Testis (tissue), 2 donors: Measurements from ENCODE around the gene PRKN.

Source experiments
- POLR2A ChIP-seq: fragments of 450-650 bp; IDR thresholded peaks from one replicate; pipeline ENCODE4 v1.6.1; 2017; ENCODE audit warnings: antibody characterized with exemption, mild to moderate bottlenecking, moderate library complexity
- TF ChIP-seq, protein P1 (sequence below), 3 experiments: fragments of 450-650 bp in 2 of 3; fragments of 200-600 bp in 1 of 3; sonication (generic) in 1 of 3; IDR thresholded peaks; one replicate each; pipeline ENCODE4 v1.5.1; 2016 to 2019; ENCODE audit warnings: antibody characterized with exemption in 3 of 3, mild to moderate bottlenecking in 2 of 3, moderate library complexity in 1 of 3

DNA sequence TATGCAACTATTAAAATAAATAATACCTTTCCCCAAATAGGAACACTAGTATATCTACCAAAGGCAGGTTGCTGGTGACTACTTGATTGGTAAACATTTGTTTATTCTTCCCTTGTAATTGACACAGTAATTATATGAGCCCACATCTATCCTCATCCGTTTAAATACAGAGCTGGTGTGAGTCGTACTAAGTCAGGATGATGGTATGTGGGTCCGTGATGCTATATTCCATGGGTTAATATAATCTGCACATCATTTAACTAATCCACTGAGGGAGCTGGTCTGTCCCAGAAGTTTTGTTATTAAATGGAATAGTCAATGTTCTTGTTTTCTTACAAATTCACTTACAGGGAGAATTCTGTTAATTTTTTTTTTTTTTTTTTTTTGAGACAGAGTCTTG is 1289.7 kb downstream of the PRKN start:
- TF ChIP-seq, protein P1, sequence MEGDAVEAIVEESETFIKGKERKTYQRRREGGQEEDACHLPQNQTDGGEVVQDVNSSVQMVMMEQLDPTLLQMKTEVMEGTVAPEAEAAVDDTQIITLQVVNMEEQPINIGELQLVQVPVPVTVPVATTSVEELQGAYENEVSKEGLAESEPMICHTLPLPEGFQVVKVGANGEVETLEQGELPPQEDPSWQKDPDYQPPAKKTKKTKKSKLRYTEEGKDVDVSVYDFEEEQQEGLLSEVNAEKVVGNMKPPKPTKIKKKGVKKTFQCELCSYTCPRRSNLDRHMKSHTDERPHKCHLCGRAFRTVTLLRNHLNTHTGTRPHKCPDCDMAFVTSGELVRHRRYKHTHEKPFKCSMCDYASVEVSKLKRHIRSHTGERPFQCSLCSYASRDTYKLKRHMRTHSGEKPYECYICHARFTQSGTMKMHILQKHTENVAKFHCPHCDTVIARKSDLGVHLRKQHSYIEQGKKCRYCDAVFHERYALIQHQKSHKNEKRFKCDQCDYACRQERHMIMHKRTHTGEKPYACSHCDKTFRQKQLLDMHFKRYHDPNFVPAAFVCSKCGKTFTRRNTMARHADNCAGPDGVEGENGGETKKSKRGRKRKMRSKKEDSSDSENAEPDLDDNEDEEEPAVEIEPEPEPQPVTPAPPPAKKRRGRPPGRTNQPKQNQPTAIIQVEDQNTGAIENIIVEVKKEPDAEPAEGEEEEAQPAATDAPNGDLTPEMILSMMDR (IDR thresholded peaks at IDR 0.05), result no peak
- TF ChIP-seq POLR2A, result no peak
